Ovary (tissue), 9 donors: ENCODE results near the gene RAC2. TPM values are rescaled to one million over a fixed set of nuclear protein-coding genes. Genes with fewer than 3 reads are reported as not detected.
A peak's percentile ranks its signal among the peaks of the same experiment; 100 is the strongest.

Source experiments
- DNase-seq, 5 donors: peaks; one replicate each; pipeline ENCODE4 v3.0.0-alpha.2; 2019 to 2020
- H3K27ac ChIP-seq, 2 donors: fragments of 200-600 bp; one replicate each; pipeline versions ENCODE4 v1.5.1 to v1.8.0; 2019 to 2022
- H3K27me3 ChIP-seq: fragments of 200-600 bp; one replicate; pipeline ENCODE4 v1.8.0; 2022
- H3K36me3 ChIP-seq: fragments of 200-600 bp; sonication (generic); one replicate; pipeline ENCODE4 v1.5.1; 2019
- H3K4me1 ChIP-seq: one replicate; pipeline ENCODE4 v1.8.1; 2013; ENCODE audit warnings: mild to moderate bottlenecking, moderate library complexity; ENCODE audit not compliant: insufficient read depth
- H3K4me3 ChIP-seq: fragments of 200-600 bp; sonication (generic); one replicate; pipeline ENCODE4 v1.5.1; 2017
- H3K9me3 ChIP-seq, 2 donors: fragments of 200-600 bp in 1 of 2; sonication (generic) in 1 of 2; one replicate each; pipeline versions ENCODE4 v1.5.1 to v1.8.1; 2013 to 2019; ENCODE audit warnings: mild to moderate bottlenecking in 1 of 2, moderate library complexity in 1 of 2
- CTCF ChIP-seq, 3 donors: fragments of 450-650 bp in 2 of 3; fragments of 200-600 bp in 1 of 3; IDR thresholded peaks; one replicate each; pipeline versions ENCODE4 v1.5.1 to v1.8.0; 2016 to 2022; ENCODE audit warnings: antibody characterized with exemption in 3 of 3, mild to moderate bottlenecking in 1 of 3
- EP300 ChIP-seq: sonication (generic); formaldehyde crosslinking; IDR thresholded peaks from one replicate; pipeline ENCODE4 v1.6.1; 2017; ENCODE audit warnings: antibody characterized with exemption
- POLR2A ChIP-seq: fragments of 450-650 bp; IDR thresholded peaks from one replicate; pipeline ENCODE4 v1.6.1; 2017; ENCODE audit warnings: antibody characterized with exemption, mild to moderate bottlenecking, moderate library complexity
- WGBS, 3 donors: extraction: QIAGEN DNeasy Blood & Tissue Kit in 1 of 3; methylation state at CpG; one replicate each; pipeline versions ENCODE4 v1.1.5 to v1.1.7; 2013 to 2017; 5-methylcytosine and 5-hydroxymethylcytosine counted together
- intact Hi-C, 4 donors: fragments of 100-400 bp; cut with DNase I; formaldehyde crosslinking; loops; one replicate each; pipeline versions ENCODE4 v1.11.0 to v1.15.1; 2022 to 2023
- polyA plus RNA-seq, 2 donors: library from polyadenylated mRNA; stranded (reverse); fragments of 200-250 nt in 1 of 2; fragments of 350-450 nt in 1 of 2; fragmentation: Illumina TruSeq in 1 of 2; extraction: RNeasy Lipid Tissue Mini Kit (QIAGEN cat#74804) in 1 of 2; gene quantifications; one replicate each; pipeline ENCODE4 v1.2.3, GENCODE V29; 2013 to 2014
- total RNA-seq, 7 donors: library from RNA; depleted of rRNA in 2 of 7; stranded (reverse); fragments of >200 nt in 2 of 7; fragmentation: NEBNext Ultra II Directional in 3 of 7; extraction: Animal tissue kit (Norgen Biotek cat#: 25700) in 3 of 7; gene quantifications; one replicate each; pipeline versions ENCODE4 v1.1.0 to v1.2.4, GENCODE V29; 2016 to 2023
- donor health status: DM: no; HTN: no; CAD: no; lungs with moderate emphysema.
- donor health status: DM: no; HTN: no; CAD: no.
- donor health status: Bipolar disorder and iron deficiency.
- donor health status: DM: yes; HTN: yes; CAD: no.
- donor health status: DM: no; HTN: no; CAD: no.
- donor health status: DM: yes; HTN: yes; CAD: no.

The RAC2 gene
- total and polyA plus RNA-seq, 9 donors, result 2.3 to 18.4 (median 6.0) TPM

GRCh38 chr22:37229012-37229804 lies 14.9 kb downstream of the RAC2 start:
- Histone ChIP-seq H3K27ac (no peak overlapping the region), H3K27me3 (no peaks in the 10 kb centered on the region), H3K9me3 (no peaks in the 10 kb centered on the region), H3K36me3 (no peaks in the 10 kb centered on the region), H3K4me1 (no peaks in the 10 kb centered on the region), H3K4me3 (no peak overlapping the region)
- TF ChIP-seq POLR2A (no peak), CTCF (IDR thresholded peaks at IDR 0.05) (no peak), EP300 (no peak)
- no peak for DNase-seq
- WGBS, 3 donors, result 71 to 79% (median 72%) methylated on average over 7 of the region's 7 CpGs
- intact Hi-C loops, result no loop called here

- TF ChIP-seq EP300, result no peak
- TF ChIP-seq POLR2A, result no peak
- no peak for TF ChIP-seq CTCF (IDR thresholded peaks at IDR 0.05)
- 61 to 69% (median 62%) methylated on average over 20 of the region's 20 CpGs for WGBS, 3 donors
- Histone ChIP-seq H3K9me3 (no peaks in the 10 kb centered on the region), H3K27ac (no peak overlapping the region), H3K4me1 (no peaks in the 10 kb centered on the region), H3K36me3 (no peaks in the 10 kb centered on the region), H3K4me3 (no peak overlapping the region), H3K27me3 (no peaks in the 10 kb centered on the region)
- intact Hi-C loops, result no loop called here
- peak in 1 of 5 donors; percentile 4 for DNase-seq
Observed at GRCh38 chr22:37228106-37229011, 15.7 kb downstream of the RAC2 start.

GRCh38 chr22:37226514-37226913 lies 17.6 kb downstream of the RAC2 start:
- no peak for DNase-seq
- no peak overlapping the region for H3K27ac ChIP-seq
- H3K27me3 ChIP-seq, result no peaks in the 10 kb centered on the region
- no peaks in the 10 kb centered on the region for H3K36me3 ChIP-seq
- H3K4me3 ChIP-seq, result no peak overlapping the region
- 90 to 96% (median 93%) methylated on average over 14 of the region's 14 CpGs for WGBS, 3 donors
- H3K9me3 ChIP-seq, result no peaks in the 10 kb centered on the region
- H3K4me1 ChIP-seq, result no peaks in the 10 kb centered on the region
- intact Hi-C loops, result no loop called here
- TF ChIP-seq EP300, result no peak
- TF ChIP-seq CTCF (IDR thresholded peaks at IDR 0.05), result no peak
- no peak for TF ChIP-seq POLR2A

- Histone ChIP-seq H3K9me3 (no peaks in the 10 kb centered on the region), H3K36me3 (no peaks in the 10 kb centered on the region), H3K4me1 (no peaks in the 10 kb centered on the region), H3K27me3 (no peaks in the 10 kb centered on the region), H3K4me3 (no peak overlapping the region), H3K27ac (no peak overlapping the region)
- TF ChIP-seq POLR2A (no peak), EP300 (no peak), CTCF (IDR thresholded peaks at IDR 0.05) (no peak)
- no peak for DNase-seq
- intact Hi-C loops, result no loop called here
- 85 to 92% (median 90%) methylated on average over 4 of the region's 4 CpGs for WGBS, 3 donors
Observed at GRCh38 chr22:37226087-37226486, 18.0 kb downstream of the RAC2 start.
